HG03442 (cell line): ENCODE results near the gene ANXA5.

Experiments
- ATAC-seq: cut with Tn5 transposase; IDR thresholded peaks from one replicate; pipeline ENCODE4 v1.9.1; 2021; ENCODE audit warnings: mild to moderate bottlenecking, moderate library complexity; ENCODE audit not compliant: unreplicated experiment

Gene ANXA5

DNA sequence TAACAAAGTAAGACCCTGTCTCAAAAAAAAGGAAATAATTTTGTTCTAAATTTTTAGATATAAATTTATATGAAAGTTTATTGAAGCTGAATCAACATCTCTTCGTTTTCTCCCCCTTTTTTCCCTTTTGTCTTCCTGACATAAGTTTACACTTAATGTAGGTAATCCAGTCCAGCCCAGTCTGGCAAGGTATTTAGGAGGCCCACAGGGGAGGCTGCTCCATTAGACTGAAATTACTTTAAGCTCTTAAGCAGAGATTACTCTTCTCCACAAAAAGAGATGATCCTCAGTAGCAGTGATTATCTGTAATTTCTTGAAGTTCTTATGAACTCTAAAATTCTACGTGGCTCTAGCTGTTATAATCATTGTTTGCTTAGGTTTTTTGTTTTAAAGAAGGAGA lies 46.0 kb downstream of the ANXA5 start:
- no peak for ATAC-seq

DNA sequence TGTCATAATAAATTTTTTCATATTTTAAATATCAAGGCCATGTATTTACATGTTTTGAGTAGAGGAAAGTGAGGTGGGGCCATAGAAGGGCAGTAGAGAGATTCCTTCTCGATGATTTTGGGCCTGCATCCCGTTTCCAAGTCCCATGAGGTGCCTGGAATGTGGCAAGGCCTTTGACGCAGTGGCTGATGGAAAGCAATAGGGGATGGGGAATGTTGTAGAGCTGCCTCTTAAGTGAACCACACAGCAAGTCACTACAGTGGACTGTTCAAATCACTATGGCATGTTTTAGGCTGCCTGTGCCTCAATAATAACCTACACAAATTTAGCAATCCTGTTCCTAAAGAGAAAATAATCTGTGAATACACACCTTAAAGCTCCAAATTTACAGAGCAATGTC lies 48.3 kb downstream of the ANXA5 start:
- ATAC-seq: no peak

DNA sequence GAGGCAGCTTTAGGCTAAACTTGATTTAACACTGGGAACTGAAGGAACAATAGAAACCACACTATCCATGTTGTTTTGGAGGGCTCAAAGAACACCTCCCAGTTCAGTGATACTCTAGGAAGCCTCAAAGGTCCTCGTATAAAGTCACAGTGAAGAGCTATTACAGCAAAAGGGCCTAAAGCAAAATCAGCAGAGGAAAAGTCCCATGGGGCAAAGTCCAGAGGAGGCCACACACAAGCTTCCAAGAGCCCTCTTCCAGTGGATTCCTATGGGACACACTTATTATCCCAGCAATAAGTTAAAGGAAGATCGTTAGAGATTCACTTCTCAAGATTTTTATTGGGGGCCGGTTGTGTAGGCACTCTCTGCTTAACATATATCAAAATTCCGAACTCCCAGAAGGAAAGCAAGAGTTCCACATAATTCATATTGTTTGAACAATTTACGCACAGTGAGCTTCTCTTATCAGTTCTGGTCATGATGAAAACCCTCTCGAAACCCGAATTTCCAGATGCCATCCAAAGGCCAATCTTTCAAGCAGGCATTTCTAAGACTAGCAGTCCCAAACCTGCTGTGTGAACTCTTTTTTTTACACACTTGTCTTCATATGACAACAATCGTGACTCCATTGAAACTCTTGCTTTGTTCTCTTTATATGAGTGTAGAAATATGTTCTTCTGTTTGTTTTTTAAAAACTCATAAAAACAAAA lies 53.7 kb downstream of the ANXA5 start:
- ATAC-seq: no peak

DNA sequence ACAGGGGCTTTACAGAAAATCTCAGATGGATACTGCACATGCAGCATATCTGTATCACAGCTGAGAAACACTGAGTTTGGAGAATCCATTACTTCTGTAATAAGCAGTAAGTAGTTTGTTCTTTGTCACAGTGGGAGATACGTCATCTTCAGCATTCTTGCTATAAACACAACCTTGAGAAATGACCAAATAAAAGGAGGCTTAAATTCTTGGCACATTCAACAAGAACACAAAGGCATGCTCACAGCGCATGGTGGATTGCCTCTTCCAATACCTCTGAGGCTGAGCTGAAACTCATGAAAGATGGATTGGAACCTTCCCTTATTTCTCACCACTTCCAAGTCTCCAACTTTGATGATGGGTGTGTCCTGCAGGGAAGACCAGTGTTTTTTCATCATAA lies 54.5 kb downstream of the ANXA5 start:
- ATAC-seq: no peak

DNA sequence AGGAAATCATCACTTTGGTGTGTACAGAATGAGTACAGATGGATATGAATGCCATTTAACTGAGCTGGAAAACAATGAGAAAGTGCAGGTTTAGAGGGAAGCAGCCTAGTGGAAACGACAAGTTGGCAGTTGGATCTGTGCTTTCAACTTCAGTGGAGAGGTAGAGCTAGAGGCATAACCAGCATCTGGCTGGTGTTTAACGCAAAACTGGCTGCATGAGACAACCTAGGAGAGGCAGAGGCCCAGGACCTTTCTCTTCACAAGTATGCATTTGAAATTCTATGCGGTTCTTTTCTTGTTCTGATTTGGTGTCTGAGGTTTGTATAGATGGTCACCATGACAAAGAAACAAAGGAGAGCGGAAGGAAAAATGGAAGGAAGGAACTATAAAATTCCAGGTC lies 63.1 kb downstream of the ANXA5 start:
- ATAC-seq: no peak

DNA sequence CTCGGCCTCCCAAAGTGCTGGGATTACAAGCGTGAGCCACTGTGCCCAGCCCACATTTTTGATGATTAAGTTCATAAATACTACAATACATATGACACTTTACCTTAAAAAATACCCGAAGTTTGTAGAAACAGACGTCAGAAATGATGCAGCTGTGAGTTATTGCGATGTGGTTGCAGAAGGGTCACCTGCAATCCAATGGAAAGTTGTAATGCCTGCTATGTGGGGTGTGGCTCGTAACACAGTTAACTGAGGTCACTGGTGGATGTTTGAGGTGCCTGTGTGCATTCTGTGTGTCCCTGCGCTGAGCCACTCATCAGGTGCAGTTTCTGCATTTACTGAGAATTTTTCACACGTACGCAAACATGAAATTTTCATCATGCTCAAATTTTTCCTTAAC lies 64.1 kb downstream of the ANXA5 start:
- no peak for ATAC-seq
